IPS-NIHi7 (cell line): ENCODE data around the gene KRT33A.
A peak's percentile ranks its signal among the peaks of the same experiment; 100 is the strongest.

Source experiments
- DNase-seq: peaks from one replicate; pipeline ENCODE4 v3.0.0; 2012; ENCODE audit warnings: mixed read lengths; ENCODE audit errors: extremely low spot score

KRT33A gene

DNA sequence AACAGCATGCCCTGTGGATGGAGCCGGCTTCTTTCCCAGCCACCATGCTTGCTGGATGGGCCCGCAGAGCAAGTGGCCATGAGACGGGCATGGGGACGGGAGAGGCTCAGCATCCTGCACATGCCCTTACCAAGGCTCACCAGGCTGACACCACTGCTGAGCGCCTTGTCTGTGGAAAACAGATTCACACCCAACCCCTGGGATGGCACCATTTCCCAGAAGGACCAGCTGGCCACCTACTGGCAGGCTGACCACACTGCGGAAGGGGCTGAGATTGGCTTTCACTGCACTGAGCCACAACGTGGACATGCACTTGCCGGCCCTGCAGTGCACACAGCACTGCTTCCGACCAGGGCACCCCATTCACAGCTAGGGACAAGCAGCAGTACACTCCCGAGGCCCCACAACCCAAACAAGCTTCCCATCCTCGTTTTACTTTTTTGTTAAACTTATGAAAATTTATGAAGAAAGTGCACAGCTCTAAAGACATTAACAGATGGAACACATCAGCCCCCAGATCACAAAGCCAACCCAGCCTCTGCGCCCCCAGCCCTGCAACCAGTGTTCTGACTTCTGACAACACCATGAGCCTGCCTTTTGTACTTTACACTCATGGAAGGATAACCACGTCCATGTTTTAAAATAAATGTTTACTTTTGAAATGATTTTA lies 21.2 kb downstream of the KRT33A start:
- DNase-seq, result peak; percentile 74

DNA sequence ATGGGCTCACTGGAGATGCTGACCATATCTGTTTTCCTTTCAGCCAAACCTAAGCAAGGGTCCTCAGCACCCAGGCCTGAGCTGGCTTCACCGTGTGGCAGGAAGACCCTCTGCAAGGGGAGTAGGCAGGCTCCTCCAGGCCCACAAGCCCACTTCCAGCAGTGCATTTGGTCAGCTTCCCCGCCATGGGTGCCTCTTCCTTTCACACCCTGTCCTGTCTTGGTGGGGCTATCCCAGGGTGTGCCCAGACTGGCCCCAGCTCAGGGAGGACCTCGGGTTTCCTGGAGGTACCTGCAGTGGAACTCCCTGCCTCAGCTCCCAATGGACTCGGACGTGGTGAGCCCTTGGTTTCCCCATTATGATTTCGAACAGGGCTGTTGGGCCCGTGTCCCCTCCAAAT lies 22.4 kb downstream of the KRT33A start:
- DNase-seq, result no peak

DNA sequence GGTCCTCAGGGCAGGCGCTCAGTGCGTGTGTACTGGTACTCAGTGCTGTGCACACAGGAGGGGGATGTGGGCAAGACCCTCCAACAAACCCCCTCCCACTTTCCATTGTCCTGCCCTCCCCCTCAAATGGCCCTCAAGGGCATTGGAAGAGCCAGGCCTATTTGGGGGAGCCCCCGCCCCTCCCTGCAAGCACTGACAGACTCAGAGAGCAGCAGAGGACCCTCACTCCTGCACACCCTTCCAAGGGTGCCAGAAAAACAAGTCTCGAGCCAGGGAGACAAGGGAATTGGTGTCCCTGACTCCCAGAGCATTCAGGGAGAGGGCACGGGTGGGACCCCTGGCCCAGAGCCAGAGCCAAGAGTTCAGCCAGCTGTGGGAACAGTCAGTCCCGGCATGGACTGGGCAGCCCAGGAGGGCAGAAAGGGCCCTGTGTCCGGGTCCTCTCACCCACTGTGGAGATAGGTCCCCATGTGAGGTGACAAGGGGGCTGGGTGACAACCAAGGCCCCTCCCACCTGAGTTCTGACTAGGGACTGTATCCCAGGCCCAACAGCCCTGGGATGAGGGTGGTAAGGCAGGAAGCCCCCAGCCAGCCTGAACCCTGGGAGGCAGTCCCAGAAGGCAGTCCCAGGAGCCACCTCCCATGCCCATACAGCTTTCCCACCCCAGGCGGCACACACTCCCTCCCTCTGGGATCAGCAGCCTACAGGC lies 23.1 kb downstream of the KRT33A start:
- DNase-seq, result no peak

DNA sequence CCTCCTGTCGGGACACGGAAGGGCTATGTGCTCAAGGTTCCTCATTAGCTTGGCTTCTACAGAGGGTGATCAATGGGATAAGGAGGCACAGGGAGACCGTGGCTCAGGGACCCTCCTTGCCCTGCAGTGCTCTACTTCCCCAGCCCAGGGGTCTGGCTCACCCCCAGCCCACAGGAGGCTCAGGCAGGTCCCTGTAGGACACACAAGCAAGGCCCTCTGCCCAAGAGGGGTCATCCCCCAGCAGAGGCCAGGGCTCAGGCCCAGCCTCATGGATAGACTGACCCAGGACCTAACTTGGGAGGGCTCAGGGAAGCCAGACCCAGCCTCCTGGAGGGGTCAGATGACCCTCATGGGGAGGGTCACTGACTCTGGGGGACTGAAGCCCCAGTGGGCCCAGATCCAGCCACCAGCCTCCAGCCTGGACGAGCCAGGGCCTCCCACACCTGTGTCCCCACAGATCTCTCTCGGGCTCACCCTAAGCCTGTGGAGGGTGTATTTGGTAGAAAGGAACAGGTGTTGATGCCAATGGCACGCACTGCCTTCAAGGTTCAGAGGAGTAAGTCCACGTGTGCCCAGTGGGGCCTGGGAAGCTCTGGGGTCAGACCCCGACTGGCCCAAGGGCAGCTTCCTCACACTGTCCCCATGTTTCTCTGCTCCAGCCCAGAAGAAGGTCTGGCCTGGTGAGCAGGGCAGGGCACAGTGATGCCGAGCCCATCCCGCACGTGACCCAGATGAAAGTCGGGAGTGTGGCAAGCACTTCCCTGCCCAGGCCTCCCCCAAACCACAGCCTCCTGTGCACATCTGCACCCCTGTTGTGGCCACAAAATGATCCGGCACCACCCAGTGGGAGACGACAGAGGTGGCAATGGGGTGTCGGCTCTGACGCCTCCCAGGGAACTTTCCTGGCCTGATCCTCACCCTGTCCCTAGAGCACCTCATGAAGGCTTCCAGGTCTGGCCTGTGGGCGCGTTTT lies 24.2 kb downstream of the KRT33A start:
- no peak for DNase-seq

DNA sequence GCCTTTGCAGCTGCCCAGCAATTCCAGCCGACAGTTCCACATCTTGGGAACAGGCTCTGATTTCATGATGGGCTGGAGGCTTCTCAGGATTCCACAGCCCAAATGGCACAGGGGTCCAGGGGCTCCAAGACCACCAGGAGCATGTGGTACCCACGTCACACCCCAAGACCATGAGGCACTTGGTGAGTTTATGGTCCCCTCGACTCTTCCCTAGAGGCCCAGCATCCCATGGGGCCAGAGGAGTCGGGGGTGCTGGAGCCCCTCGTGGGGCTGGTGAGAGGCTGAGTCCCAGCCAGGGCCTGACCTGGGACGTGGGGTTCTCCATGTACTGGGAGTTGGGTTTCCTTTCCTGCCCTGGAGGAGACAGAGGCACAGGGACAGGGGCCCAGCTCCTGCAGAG lies 25.0 kb downstream of the KRT33A start:
- no peak for DNase-seq

DNA sequence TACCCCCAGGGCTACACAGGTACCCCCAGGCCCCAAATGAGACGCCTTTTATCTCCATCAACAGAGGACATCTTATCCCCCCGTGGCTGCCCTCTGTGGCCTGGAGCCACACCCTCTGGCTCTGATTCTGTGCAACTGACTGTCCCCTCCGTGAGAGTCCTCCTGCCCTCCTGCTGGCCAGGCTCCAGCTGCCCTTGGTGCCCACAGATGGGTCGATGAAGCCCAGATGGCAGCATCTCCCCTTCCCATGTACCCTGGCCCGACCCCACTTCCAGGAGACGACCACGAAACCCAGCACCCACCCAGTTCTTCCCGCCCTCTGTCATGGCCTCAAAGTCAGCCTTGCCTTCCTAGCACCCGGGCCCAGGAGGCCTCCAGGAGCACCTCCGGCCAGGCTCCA lies 25.5 kb downstream of the KRT33A start:
- DNase-seq, result no peak

DNA sequence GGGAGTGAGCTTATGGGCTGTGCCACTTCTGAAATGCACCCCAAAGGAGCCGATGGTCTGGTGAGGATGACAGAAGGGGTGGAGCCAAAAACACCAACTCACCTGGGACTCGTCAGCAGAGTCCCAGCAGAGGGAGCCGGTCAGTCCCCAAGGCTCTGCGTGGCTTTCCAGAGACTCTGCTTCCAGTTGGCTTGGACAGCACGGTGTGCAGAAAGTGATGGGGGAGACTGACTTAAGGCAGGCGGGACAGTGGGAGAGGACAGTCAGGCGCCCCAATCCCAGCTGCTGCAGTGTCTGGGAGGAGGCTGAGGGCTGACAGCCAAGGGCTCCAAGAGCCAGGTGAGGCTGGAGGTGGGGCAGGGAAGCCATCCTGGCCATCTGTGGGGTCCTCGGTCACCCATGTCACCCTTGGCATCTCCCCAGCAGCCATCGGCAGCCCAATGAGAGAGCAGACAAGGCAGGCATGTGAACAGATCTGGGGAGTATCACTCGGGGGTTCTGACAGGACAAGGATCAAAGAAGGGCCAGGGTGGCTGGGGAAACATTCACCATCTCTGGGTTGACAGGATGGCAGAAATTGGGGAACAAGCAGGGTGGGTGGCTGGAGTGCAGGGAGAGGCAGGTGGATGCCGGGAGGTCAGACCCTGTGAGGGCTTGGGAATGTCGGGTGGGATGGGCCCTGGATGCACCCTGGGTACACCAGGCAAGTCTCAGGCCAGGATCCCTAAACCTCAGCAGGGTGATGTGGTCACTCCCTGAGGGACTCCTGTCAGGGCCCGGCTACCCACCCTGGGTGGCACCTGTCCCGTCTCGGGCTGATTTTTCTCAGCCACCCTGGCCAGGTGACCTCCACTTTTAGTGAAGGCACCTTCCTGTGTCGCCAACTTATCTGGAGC lies 26.2 kb downstream of the KRT33A start:
- peak; percentile 73 for DNase-seq

DNA sequence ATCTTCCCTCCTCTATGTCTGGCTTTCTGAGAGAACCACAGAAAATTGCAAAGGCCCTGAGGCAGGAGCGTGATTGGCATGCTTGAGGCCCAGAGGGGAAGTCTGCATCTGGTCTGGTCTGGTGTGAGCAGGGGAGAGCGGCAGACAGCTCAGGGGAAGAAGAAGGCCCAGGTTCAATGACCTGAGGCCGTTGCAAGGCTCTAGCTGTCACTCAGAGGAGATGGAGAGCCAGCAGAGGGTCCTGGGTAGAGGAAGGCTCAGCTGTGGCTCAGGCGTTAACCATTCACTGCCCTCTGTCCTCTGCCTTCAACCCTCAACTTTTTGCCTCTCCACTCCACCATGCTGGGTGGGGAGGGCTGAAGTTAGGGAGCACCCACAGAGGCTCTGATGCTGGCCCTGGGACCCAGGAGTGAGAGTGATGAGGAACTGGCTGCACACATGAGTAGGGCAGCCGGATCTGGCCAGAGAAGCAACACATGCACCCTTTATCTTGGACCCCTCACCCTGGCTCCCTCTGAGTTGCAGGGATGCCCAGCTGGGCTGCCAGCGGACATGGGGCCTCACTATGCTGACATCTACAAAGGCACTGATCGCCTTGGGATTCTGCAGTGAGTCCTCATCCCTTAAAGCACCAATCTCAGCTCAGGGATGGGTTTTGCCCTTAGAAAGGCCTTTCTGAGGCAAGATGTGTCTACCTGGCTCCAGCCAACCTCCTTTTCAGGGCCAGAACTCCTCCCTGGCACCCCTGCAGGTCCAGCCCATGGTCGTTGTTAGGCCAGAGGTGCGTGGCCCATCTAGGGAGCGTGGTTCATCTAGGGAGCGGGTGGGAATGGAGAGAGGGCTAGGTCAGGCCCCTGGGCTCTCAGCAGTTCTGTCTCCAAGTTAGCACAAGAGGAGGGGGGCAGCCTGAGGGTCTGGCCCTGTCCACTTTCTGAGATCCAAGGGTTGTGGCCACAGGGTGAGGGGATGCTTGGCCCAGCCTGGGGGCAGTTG lies 27.4 kb downstream of the KRT33A start:
- no peak for DNase-seq

DNA sequence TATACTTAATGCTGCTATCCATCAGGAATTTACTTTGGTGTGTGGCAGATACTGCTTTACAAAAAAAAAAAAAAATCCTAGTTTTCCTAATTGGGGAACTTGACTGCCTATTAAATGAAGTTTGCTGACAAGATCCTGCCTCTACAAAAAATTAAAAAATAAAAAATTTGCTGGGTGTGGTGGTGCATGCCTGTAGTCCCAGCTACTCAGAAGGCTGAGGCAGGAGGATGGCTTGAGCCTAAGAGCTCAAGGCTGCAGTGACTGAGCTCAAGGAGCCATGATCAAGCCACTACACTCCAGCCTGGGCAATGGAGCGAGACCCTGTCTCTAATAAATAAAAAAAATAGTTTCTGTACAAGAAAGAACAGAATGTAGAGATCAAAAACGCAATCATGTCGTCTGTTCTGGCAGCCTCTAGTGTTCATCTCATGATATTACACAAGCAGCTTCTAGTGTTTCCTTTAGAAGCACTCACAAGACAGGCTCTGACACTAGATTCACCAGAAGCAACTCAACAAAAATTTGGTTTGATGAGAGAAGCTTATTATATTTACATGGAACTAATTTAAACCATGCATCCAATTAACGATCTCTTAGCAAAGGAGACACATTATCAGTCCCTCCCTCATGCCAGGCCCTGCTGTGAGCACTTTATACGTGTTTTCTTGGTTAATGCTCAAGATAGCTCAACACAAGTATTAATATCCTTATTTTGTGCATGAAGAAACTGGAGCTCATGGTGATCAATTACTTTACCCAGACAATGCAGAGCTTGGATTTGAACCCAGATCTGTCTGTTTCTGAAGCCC lies 28.3 kb downstream of the KRT33A start:
- DNase-seq, result peak; percentile 49

DNA sequence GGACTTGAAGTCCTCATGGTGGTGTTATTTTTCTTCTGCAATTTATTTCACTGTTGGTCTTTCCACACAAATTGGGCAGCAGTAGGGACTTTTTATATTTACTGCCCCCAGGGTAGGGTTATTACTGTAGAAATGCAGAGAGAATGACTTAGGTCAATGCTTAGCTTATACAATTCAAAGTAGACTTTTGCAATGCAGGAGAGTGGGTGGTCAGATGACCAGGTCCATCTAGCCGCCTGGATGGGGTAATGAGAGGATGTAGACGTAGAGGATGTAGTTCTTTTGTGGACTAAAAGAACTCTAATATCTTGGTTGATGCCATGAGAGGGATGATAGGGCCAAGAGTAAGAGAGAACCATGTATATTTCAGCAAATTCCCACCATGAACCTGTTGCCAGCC lies 32.4 kb downstream of the KRT33A start:
- no peak for DNase-seq

DNA sequence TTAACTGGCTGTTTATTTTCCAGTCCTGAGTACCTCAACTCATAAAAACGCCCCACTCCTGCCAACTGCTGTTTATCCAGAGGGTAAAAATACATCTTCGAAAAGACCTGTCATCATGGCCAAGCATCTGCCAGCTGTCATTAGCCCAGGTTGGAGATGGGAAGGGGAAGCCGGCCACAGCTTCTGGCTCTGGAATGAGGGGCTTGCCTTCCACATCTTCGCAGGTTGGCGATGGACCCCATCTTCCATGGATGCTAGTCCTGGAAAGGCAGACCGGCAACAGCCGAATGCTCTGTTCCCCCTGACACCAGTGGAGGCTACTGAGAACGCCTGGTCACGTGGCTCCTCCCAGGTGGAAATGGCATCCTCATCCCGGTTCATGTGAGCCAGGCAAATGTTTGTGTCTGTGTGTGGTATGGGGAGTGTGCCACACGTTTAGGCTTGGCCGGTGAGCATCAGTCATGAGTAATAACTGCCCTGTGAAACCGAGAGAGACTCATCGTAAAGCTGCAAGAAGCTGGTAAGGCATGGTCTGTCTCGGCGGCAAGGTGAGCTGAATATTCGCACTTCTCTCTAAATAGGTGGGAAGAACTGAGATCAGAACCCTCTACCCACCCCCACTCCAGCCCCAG lies 34.7 kb downstream of the KRT33A start:
- DNase-seq, result no peak

DNA sequence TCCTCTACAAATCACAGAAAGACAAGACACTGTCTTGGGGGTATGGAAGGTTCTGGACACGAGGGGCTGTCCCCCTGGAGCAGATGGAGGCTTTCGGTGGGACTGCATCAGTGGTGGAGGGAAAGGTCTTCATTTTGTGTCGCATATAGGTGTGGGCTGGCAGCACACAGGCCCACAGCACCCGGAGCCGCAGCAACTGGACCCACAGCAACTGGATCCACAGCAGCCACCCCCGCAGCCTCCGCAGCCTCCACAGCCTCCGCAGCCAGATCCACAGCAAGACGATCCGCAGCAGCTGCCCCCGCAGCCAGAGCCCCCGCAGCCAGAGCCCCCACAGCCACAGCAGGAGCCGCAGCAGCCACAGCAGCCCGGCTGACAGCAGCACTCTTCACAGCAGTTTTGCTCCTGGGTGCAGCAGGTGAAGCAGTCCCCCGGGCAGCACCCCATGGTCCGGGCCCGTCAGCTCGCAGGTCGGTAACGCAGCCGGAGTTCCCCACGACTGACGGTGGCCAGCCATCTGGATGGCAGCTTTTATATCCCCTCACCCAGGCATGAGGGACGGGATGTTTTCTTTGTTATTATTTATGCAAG lies 35.3 kb downstream of the KRT33A start, which contains the start of gene KRTAP17-1:
KRTAP17-1 (minus strand) TSS at position 507 of the 591 bp plus-strand sequence; CDS start at position 447, 60 bp downstream.
- DNase-seq, result no peak

DNA sequence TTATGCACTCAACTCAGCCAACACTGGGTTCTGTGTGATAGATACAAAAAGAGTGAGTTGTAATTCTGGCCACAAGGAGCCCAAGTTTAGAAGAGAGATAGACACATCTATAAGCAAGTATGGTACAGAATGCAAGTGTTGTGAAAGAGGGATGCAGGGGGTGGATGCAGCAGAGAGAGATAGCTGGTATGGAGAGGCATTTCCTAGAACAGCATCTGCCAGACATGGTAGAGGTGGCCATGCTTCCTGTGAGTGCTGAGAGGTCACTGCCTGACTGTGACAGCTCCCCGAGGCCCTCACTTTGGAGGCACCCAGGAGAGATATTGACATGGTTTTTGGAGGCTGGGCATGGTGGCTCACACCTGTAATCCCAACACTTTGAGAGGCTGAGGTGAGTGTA lies 39.5 kb downstream of the KRT33A start:
- no peak for DNase-seq

DNA sequence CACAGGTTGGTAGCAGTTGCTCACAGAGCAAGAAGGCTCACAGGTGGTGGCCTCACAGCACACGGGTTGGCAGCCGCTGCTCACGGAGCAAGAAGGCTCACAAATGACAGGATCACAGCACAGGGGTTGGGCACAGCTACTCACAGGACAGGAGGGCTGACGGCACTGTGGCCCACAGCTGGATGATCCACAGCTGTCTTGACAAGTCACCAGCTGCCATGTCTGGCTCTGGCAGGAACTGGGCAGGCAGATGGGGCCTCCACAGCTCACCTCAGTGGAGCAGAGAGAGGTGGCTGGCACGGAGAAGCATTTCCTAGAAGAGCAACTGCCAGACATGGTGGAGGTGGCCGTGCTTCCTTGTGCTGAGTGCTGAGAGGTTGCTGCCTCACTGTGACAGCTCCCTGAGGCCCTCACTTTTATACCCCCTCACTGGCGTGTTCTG lies 41.7 kb downstream of the KRT33A start, which contains the start of gene KRTAP16-1:
KRTAP16-1 (minus strand) TSS at position 392 of the 442 bp plus-strand sequence; CDS start at position 336, 56 bp downstream.
- DNase-seq, result no peak

DNA sequence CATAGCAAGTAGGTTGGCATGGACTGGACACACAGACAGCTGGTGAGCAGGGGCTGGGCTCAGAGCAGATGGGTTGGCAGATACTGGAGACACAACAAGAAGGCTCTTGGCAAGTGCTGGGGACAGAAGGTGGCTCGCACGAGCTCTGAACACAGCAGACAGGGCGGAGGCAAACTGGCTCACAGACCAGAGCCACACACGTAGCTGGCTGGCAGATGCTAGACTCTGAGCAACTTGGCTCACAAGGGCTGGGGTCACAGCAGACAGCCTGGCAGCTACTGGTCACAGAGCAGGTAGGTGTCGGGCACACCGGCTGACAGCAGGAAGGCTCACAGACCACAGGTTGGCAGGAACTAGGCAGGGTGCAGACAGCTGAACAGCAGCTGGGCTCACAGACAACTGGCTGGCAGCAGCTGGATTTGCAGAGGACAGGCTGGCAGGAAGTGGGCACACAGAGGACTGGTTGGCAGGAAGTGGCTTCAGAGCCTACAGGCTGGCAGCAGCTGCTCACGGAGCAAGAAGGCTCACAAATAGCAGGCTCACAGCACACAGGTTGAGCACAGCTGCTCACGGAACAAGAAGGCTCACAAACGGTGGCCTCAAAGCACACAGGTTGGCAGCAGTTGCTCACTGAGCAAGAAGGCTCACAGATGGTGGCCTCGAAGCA lies 42.2 kb downstream of the KRT33A start:
- DNase-seq, result no peak

DNA sequence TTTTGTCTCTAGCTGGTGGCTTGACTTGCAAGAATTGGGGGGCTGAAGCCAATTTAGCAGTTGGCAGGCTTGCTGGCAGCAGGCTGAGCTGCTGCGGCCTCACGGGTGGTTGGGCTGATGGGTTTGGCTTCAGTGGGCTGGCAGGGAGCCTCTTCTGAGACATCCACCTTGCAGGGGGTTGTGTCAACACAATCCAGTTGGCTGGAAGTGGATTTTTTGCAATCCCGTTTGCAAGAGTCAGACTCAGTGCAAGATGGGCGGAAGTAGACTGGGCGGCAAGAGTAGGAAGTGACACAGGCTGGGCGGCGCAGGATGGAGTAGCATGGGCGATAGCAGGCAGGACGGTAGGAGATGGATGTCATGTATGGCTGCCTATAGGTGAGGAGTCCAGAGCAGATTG lies 43.0 kb downstream of the KRT33A start:
- DNase-seq, result no peak

DNA sequence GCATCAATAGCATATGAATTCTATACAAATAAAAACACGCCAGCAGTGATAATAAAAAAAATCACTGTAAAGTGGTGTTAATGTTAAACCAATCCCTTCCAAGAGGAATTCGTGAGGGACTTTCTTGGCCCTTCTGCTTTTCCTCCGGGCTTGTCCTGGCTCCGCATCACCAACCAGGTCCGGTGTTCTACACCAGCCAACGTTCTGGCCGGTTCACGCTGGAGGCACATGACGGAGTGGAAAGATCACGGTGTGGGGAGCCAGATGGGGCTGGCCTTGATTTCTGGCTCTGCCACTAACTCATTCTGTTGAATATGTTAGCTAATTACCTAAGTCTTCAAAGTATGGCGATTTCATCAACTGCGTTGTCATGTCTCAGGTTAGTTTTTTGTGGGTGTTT lies 46.5 kb downstream of the KRT33A start:
- no peak for DNase-seq
